Measurements from ENCODE around the gene GAPVD1. TPM values are rescaled to one million over a fixed set of nuclear protein-coding genes. Genes with fewer than 3 reads are reported as not detected.

The GAPVD1 gene
- total RNA-seq, 2 donors from 2014 or later, result 34.4 to 50.1 TPM

GRCh38 chr9:125325826-125326225 is 64.2 kb downstream of the GAPVD1 start:
- Histone ChIP-seq H3K4me1 (replicated peaks) (no peaks in the 10 kb centered on the region), H3K4me3 (no peak overlapping the region), H3K36me3 (no peaks in the 10 kb centered on the region), H3K9me3 (no peaks in the 10 kb centered on the region), H3K27ac (no peak overlapping the region), H3K27me3 (replicated peaks; ENCODE audit: insufficient read depth) (no peaks in the 10 kb centered on the region)
- no peak for DNase-seq (ENCODE audit: low spot score)
- WGBS, result 92% methylated on average over 2 of the region's 2 CpGs
- intact Hi-C loops (cut with DNase I), result no loop called here
- no peak for TF ChIP-seq CTCF (IDR thresholded peaks at IDR 0.05)
- TF ChIP-seq POLR2AphosphoS5 (IDR thresholded peaks at IDR 0.05), result no peak
- TF ChIP-seq POLR2A (IDR thresholded peaks at IDR 0.05), result no peak

GRCh38 chr9:125329978-125330377 is 68.4 kb downstream of the GAPVD1 start:
- no peak for DNase-seq (ENCODE audit: low spot score)
- H3K36me3 ChIP-seq, result peaks cover 0 to 6% of the 10 kb centered on the region in 2 donors
- TF ChIP-seq POLR2A (IDR thresholded peaks at IDR 0.05) (no peak), CTCF (IDR thresholded peaks at IDR 0.05) (no peak), POLR2AphosphoS5 (IDR thresholded peaks at IDR 0.05) (no peak)
- H3K9me3 ChIP-seq, result no peaks in the 10 kb centered on the region
- intact Hi-C loops (cut with DNase I), result no loop called here
- H3K4me1 ChIP-seq (replicated peaks), result no peaks in the 10 kb centered on the region
- H3K27me3 ChIP-seq (replicated peaks; ENCODE audit: insufficient read depth), result no peaks in the 10 kb centered on the region
- no peak overlapping the region for H3K27ac ChIP-seq
- no peak overlapping the region for H3K4me3 ChIP-seq

- intact Hi-C loops (cut with DNase I), result no loop called here
- no peak overlapping the region for H3K4me3 ChIP-seq
- H3K4me1 ChIP-seq (replicated peaks), result no peaks in the 10 kb centered on the region
- TF ChIP-seq CTCF (IDR thresholded peaks at IDR 0.05), result no peak
- no peak for TF ChIP-seq POLR2A (IDR thresholded peaks at IDR 0.05)
- no peak for TF ChIP-seq POLR2AphosphoS5 (IDR thresholded peaks at IDR 0.05)
- WGBS, result 87% methylated on average over 2 of the region's 2 CpGs
- H3K36me3 ChIP-seq, result peaks cover 0 to 6% of the 10 kb centered on the region in 2 donors
- no peaks in the 10 kb centered on the region for H3K27me3 ChIP-seq (replicated peaks; ENCODE audit: insufficient read depth)
- no peak for DNase-seq (ENCODE audit: low spot score)
- no peaks in the 10 kb centered on the region for H3K9me3 ChIP-seq
- H3K27ac ChIP-seq, result no peak overlapping the region
Observed at GRCh38 chr9:125330587-125330986, 69.0 kb downstream of the GAPVD1 start.

GRCh38 chr9:125332527-125332926 is 70.9 kb downstream of the GAPVD1 start:
- TF ChIP-seq POLR2A (IDR thresholded peaks at IDR 0.05) (no peak), POLR2AphosphoS5 (IDR thresholded peaks at IDR 0.05) (no peak), CTCF (IDR thresholded peaks at IDR 0.05) (no peak)
- H3K27ac ChIP-seq, result no peak overlapping the region
- H3K36me3 ChIP-seq, result peaks cover 0 to 6% of the 10 kb centered on the region in 2 donors
- DNase-seq (ENCODE audit: low spot score), result no peak
- WGBS, result 86% methylated on average over 3 of the region's 3 CpGs
- no peaks in the 10 kb centered on the region for H3K27me3 ChIP-seq (replicated peaks; ENCODE audit: insufficient read depth)
- intact Hi-C loops (cut with DNase I), result no loop called here
- no peaks in the 10 kb centered on the region for H3K4me1 ChIP-seq (replicated peaks)
- no peak overlapping the region for H3K4me3 ChIP-seq
- H3K9me3 ChIP-seq, result no peaks in the 10 kb centered on the region

GRCh38 chr9:125337236-125337635 is 75.6 kb downstream of the GAPVD1 start:
- no peaks in the 10 kb centered on the region for H3K9me3 ChIP-seq
- H3K4me3 ChIP-seq, result no peak overlapping the region
- WGBS, result 83% methylated on average over 8 of the region's 8 CpGs
- H3K4me1 ChIP-seq (replicated peaks), result no peaks in the 10 kb centered on the region
- intact Hi-C loops (cut with DNase I), result no loop called here
- no peak overlapping the region for H3K27ac ChIP-seq
- H3K27me3 ChIP-seq (replicated peaks; ENCODE audit: insufficient read depth), result no peaks in the 10 kb centered on the region
- DNase-seq (ENCODE audit: low spot score), result no peak
- TF ChIP-seq POLR2AphosphoS5 (IDR thresholded peaks at IDR 0.05), result no peak
- TF ChIP-seq POLR2A (IDR thresholded peaks at IDR 0.05), result no peak
- TF ChIP-seq CTCF (IDR thresholded peaks at IDR 0.05), result no peak
- no peaks in the 10 kb centered on the region for H3K36me3 ChIP-seq
